Activated CD8-positive, alpha-beta memory T cell treated with anti-CD3 and anti-CD28 coated beads for 48 hours (primary cell): ENCODE data around the gene TPM1.

Source experiments
- DNase-seq, 3 experiments: peaks; one replicate each; pipeline ENCODE4 v3.0.0-alpha.2; 2020; ENCODE audit warnings: low read depth in 2 of 3, low spot score in 2 of 3

Gene TPM1

GRCh38 chr15:63073497-63074172 is 31.1 kb downstream of the TPM1 start:
- no peak for DNase-seq

GRCh38 chr15:63075015-63075983 is 32.8 kb downstream of the TPM1 start:
- DNase-seq: no peak

GRCh38 chr15:63075984-63076713 is 33.6 kb downstream of the TPM1 start:
- no peak for DNase-seq

- no peak for DNase-seq
Observed at GRCh38 chr15:63076714-63077046, 34.1 kb downstream of the TPM1 start.

GRCh38 chr15:63077952-63078351 is 35.4 kb downstream of the TPM1 start:
- DNase-seq: no peak

- no peak for DNase-seq
Observed at GRCh38 chr15:63079947-63080626, 37.5 kb downstream of the TPM1 start.

- no peak for DNase-seq
Observed at GRCh38 chr15:63080634-63081250, 38.2 kb downstream of the TPM1 start.

GRCh38 chr15:63082366-63082765 is 39.8 kb downstream of the TPM1 start:
- no peak for DNase-seq

GRCh38 chr15:63083044-63083443 is 40.5 kb downstream of the TPM1 start:
- no peak for DNase-seq

- DNase-seq: no peak
Observed at GRCh38 chr15:63083541-63083940, 41.0 kb downstream of the TPM1 start.

- DNase-seq: no peak
Observed at GRCh38 chr15:63084806-63085205, 42.3 kb downstream of the TPM1 start.

GRCh38 chr15:63085289-63085688 is 42.7 kb downstream of the TPM1 start:
- DNase-seq: no peak

- DNase-seq: no peak
Observed at GRCh38 chr15:63086271-63086670, 43.7 kb downstream of the TPM1 start.

- DNase-seq: no peak
Observed at GRCh38 chr15:63086947-63087346, 44.4 kb downstream of the TPM1 start.

- DNase-seq: no peak
Observed at GRCh38 chr15:63088533-63089245, 46.1 kb downstream of the TPM1 start.

- DNase-seq: no peak
Observed at GRCh38 chr15:63089260-63090043, 46.9 kb downstream of the TPM1 start.

GRCh38 chr15:63090472-63090871 is 47.9 kb downstream of the TPM1 start:
- no peak for DNase-seq

GRCh38 chr15:63090887-63091286 is 48.3 kb downstream of the TPM1 start:
- no peak for DNase-seq

- DNase-seq: no peak
Observed at GRCh38 chr15:63091679-63092446, 49.3 kb downstream of the TPM1 start.
